GM21825 (cell line): ENCODE measurements around the gene TOE1.
"Not testable (repeated sequence)": the region's sequence is repeated elsewhere in the genome, so short reads cannot be mapped to it uniquely, and the experiment has no call there.

ENCODE experiments used
- ATAC-seq: cut with Tn5 transposase; IDR thresholded peaks from one replicate; pipeline ENCODE4 v1.9.1; 2021; ENCODE audit warnings: mild to moderate bottlenecking, moderate library complexity; ENCODE audit not compliant: unreplicated experiment

The TOE1 gene

DNA sequence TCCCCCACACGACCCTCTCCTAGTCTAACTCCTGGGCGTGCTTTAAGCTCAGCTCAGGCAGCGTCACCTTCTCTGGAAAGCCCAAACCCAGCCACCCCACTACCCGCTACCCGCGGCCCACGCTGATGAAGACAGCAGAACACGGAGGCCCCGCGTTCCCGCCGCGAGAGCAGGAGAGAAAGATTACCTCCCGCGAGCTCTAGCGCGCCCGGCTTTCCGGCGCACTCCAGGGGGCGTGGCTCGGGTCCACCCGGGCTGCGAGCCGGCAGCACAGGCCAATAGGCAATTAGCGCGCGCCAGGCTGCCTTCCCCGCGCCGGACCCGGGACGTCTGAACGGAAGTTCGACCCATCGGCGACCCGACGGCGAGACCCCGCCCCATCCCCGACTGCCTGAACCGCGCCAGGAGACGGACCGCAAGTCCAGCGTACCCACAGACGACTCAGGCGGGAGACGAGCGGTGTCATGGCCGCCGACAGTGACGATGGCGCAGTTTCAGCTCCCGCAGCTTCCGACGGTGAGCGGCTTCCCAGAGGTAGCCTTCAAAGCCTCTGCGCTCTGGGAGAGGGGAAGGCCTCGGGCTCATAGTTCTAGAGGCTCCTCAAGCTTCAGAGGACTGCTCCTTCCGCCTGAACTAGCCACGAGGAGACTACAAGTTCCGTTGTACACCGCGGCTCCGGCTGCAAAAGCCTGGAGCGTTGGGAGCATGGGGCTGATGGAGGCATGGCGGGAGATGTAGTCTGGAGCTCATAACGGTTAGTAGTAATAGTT lies at the start of gene TOE1, which contains the start of gene MUTYH:
TOE1 (plus strand) TSS at position 382 of the 770 bp plus-strand sequence; CDS start at position 465, 83 bp downstream.
MUTYH (minus strand) TSS at position 652 of the 770 bp plus-strand sequence. CDS start 5,935 bp downstream, outside the sequence.
- ATAC-seq, result peak; percentile 78

DNA sequence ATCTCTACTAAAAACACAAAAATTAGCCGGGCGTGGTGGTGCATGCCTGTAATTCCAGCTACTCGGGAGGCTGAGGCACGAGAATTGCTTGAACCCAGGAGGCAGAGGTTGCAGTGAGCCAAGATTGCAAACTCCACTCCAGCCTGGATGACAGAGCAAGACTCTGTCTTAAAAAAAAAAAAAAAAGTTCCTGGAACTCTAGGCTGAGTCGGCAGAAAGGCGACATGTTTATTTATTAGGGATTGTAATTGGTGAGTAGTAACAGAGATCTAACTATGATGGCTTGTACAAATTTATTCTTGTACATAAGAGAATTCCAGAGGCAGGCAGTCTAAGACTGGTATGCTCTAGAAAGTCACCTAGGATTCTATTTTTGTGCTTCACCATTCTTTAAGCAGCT lies 49.0 kb upstream of the TOE1 start:
- not testable (repeated sequence) for ATAC-seq

DNA sequence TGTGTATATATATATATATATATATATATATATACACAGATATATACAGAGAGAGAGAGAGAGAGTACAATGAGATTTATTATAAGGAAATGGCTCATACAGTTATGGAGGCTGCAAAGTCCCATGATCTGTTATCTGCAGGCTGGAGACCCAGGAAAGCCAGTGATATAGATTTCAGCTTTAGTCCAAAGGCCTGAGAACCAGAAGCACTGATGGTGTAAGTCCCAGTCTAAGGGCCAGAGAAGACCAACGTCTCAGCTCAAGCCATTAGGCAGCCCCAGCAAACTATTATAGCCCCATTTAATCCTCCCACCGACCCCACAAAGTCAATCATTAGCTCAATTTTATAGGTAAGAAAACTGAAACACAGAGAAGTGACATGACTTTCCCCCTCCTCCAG lies 48.3 kb upstream of the TOE1 start:
- no peak for ATAC-seq

DNA sequence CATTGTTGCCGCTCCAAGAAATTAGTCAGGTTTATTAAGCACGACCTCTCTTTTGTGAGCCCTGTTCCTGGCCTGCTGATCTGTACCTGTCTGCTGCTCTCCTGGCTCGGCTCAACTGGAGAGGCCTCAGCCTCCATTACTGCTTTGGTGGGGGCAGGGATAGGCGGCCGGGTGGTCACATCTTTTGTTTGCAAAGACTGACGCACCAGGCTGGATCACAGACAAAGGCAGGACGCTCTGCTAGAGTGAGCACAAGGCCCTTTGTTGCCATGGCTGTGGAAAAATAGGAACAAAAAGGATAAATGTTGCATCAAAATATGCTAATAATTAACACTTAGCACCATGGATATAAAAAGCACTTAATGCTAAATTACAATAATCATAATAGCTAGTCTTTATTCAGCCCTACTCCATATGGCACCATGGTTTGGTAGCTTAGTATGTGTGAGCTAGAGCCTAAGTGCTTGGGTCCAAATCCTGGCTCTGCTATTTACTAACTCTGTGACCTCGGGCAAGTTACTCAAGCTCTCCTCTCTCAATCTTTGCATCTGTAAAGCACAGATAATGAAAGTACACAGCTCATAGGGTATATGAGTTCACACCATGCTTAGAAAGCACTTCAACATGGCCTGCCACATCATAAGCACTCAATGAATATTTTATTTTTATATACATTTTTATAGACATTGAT lies 42.2 kb upstream of the TOE1 start:
- no peak for ATAC-seq

DNA sequence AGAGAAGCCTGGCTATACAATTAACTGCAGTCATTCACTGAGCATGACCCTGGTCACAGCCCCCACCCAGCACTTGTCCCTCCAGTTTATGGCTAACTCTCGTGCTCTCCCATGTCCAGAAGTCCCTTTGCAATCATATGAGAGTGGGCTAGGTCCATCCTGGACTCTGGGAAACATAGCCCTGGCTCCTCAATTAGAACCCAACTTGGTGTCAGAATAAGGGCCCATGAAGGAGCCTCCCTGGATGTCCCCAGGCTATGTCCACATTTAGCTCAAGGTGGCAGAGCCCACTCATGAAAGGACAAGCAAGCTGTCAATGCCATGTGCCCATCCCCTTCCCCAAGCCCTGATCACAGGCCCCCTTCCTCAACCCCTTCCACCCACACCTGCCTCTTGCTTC lies 40.7 kb upstream of the TOE1 start:
- ATAC-seq, result no peak

DNA sequence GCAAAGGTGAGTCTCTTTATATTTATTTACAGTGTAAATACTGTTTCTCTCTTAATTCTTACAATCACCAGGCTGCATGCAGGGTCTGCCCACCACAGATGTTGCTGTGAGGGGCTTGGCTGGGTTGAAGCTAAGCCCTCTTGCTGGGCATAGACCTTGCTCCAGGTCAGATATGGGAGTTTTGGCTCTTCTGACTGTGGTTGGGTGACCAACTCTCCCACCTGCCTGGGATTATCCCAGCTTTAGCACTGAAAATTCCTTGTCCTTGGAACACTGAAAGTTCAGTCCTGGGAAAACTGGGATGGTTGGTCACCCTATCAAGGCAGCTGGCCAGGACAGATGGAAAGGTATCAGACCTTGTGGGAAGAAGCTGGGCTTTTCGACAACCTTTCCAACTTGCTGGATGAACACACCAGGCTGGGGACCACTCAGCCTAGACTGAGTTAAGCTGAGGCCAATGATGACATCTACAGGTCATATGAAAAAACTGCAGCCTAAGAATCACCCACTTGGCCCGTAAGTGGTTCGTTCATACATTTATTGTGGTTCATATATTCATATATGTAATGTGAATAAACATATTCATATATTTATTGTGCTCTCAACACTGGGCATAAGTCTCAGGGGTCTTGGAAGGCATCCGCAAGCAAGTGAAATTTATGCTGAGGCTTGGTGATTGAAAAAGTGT lies 39.8 kb upstream of the TOE1 start:
- no peak for ATAC-seq

DNA sequence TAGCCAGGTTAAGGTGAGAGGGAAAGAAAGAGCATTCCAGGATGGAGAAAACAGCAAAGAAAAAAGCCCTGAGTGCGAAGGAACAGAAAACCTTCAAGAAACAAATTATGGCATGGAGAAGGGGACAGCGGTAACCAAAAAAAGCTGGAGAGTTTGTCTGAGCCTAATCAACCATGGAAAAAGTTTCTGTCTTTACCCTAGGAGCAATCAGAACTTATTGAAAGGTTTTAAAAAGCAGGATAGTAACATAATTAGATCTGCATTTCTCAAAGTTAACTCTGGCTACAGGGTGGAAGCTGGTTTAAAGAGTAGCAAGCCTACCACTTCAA lies 39.3 kb upstream of the TOE1 start:
- no peak for ATAC-seq

DNA sequence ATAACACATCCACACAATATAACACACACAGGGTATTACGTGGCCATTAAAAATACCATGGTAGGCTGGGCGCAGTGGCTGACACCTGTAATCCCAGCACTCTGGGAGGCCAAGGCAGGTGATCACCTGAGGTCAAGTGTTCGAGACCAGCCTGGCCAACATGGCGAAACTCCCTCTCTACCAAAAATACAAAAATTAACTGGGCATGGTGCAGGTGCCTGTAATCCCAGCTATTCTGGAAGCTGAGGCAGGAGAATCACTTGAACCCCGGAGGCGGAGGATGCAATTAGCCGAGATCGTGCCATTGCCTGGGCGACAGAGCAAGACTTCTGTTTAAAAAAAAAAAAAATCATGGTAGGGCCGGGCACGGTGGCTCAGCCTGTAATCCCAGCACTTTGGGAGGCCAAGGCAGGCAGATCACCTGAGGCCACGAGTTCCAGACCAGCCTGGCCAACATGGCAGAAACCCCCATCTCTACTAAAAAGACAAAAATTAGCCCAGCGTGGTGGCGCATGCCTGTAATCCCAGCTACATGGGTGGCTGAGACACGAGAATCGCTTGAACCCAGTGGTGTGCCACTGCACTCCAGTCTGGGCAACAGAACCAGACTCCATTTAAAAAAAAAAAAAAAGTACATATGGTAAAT lies 37.3 kb upstream of the TOE1 start:
- ATAC-seq, result no peak

DNA sequence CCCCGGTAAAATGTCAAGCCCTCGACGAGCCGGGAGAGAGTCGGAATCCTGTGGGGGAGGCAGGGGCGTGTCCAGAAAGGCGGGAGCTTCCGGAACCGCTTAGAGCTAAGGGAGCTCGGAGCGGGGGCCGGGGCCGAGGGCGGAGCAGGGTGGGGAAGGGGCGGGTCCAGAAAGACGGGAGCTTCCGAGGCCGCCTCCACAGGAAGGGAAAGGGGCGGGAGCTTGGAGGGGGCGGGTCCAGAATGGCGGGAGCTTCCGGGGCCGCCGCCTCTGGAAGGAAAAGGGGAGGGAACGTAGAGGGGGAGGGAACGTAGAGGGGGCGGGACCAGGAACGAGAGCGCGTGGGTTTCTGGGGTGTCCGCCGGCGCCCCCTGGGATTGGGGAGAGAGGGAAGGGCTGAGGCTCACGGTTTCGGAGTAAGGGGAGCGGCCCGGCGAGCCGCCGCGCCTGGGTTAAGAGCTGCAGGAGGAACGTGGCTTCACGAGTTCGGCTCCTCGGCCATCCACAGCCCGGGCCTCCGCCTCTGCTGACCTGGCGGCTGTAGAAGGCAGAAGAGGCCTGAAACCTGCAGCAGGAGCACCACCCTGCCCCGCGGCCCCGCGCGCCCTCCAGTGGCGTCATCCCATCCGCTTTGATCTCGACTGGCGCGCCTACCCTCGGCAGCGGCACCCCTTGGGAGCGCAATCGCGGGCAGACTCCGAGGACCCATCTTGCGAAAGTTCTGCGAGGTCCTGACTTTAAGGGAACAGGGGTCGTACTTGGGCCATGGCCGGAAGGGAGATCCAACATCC lies 36.3 kb upstream of the TOE1 start:
- peak; percentile 67 for ATAC-seq

DNA sequence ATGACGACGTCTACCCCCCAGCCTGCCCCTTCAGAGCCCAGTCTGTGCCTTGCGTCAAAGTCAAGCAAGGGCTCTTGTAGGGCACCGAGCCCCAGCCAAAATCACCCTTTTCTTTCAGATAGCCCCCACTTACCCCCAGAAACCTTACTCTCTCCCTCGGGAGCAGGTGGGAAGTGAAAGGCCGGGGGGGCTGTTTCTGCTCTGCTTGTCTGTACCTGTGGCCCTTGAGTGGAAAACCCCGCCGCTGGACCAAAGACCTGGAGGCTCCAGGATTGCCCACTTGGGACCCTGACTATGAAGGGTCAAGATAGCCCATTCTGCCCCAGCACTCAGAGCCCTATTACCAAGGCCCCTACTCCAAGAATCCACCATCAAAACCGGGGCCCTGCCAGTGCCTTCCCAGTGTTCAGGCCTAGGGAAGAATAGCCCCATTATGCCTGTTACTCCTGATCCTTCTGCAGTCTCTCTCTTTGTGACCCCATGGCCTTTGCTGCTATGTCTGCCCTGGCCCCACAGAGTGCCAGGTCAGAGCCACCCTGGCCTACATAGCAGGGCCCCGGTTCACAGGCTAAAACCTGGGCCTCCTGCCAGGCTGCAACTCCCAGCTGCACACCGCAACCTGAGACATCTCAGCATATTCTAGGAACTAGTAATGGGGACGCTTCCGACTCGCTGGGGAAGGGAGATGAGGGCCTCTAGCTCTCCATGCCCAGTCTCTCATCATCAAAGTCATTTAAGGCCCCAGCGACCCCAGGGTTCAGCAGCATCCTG lies 35.5 kb upstream of the TOE1 start:
- ATAC-seq, result peak; percentile 17

DNA sequence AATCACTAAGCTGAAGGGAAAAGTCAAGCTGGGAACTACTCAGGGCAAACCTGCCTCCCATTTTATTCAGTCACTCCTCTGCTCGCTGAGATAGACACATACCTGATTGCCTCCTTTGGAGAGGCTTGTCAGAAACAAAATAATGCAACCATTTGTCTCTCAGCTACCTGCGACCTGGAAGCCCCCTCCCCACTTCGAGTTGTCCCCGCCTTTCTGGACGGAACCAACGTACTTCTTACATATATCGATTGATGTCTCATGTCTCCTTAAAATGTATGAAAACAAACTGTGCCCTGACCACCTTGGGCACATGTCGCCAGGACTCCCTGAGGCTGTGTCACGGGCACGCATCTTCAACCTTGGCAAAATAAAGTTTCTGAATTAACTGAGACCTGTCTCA lies 34.7 kb upstream of the TOE1 start:
- no peak for ATAC-seq

DNA sequence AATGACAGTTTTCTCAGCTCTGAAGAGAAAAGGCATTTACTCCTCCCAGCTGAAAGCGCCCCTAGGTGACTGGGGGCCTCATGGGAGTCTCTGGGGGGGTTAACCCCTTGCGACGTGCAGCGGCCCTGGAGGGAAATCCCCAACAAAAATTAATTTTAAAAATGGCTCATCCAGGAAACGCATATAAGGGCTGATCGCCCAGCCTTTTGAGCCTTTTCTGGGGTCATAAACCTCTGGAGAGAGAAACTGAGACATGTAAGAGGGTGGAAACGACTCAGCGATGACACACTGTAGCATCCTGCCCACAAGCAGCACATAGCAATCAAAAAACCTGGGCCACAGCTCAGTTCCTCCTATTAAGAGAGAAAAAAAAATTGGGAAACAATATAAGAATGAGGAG lies 33.7 kb upstream of the TOE1 start:
- no peak for ATAC-seq

DNA sequence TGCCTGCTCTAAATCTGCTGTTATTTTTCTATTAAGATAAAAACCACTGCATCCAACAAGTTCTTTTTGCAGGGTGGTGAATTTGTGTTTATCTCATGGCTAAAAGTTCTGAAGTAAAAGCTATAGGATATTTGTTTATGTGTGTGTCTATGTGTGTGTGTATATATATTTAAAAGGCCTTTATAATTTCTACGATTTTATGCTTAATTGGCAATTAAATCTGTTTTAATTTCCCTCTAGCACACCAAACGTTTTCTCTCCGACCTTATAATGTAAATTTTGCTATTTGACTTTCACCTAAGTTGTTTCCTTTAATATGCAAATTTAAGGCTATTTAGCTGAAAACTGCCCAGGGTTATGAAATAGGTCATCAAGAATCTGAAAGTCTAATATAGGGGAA lies 33.1 kb upstream of the TOE1 start:
- ATAC-seq, result no peak

DNA sequence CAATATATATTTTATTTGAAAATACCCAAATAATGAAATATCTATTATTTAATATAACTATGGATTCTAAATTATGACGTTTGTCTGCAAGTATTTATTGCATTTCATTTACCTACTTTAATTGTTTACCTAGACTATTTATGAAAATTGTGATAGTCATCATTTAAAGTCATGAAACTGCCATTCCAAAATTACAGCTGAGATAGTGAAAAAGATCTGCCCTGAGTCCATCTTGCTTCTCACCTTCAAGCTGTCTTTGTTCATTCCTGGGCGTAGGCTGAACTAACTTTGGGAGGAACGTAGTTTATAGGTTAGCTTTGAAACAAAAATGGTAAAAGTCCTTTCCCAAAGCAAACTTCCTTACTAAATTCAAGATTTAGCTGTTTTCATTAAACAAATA lies 25.7 kb upstream of the TOE1 start:
- no peak for ATAC-seq

DNA sequence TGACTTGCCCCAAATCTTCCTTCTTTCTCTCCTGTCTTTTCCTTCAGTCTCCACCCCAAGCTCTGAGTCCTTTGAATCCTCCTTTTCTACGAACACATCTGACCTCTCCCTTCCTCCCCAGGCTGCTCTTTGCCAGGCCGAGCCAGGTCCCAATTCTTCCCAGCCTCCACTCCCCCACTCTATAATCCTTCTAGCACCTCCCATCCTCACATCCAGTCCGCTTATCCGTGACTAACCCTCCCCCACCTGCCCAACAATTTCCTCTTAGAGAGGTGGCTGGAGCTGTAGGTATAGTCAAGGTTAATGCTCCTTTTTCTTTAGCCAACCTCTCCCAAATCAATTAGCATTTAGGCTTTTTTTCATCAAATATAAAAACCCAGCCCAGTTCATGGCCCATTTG lies 22.8 kb upstream of the TOE1 start:
- ATAC-seq, result no peak

DNA sequence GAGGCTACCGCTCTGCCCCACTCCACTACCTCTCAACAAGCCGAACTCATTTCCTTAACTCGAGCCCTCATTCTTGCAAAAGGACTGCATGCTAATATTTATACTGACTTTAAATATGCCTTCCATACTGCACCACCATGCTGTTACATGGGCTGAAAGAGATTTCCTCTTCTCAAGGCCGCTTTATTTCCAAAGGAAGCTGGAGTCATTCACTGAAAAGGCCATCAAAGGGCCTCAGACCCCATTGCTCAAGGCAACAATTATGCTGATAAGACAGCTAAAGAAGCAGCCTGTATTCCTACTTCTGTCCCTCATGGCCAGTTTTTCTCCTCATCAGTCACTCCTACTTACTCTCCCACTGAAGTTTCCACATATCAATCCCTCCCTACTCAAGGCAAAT lies 20.2 kb upstream of the TOE1 start:
- ATAC-seq, result no peak

DNA sequence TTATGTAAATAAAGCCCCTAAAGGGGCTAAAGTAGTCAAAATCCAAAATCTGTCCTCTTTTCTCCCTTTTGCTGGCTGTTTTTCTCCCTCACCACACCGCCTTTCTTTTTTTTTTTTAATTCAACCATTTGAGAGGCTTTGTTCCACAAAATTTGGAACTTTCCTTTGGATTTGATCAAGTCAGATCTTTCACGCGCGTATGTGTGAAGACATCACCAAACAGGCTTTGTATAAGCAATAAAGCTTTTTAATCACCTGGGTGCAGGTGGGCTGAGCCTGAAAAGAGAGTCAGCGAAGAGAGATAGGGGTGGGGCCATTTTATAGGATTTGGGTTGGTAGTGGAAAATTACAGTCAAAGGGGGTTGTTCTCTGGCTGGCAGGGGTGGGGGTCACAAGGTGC lies 18.5 kb upstream of the TOE1 start:
- ATAC-seq, result no peak

DNA sequence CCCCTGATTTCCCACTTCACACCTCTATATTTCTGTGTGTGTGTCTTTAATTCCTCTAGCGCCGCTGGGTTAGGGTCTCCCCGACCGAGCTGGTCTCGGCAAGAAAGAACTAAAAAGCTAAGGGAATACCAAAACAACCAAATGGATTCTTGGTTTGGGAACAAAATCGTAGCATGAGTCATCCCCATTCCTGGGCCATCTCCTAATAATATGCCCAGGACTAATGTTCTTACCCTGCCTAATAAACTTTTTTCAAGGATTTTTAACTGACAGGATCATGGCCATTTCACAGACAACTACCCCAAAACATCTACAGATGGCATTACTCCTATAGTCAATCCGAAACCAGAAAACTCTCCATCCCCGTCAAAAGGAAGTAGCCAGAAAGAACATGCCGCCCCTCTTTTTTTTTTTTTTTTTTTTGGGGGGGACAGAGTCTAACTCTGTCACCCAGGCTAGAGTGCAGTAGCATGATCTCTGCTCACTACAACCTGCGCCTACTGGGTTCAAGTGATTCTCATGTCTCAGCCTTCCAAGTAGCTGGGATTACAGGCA lies 17.4 kb upstream of the TOE1 start:
- ATAC-seq, result no peak

DNA sequence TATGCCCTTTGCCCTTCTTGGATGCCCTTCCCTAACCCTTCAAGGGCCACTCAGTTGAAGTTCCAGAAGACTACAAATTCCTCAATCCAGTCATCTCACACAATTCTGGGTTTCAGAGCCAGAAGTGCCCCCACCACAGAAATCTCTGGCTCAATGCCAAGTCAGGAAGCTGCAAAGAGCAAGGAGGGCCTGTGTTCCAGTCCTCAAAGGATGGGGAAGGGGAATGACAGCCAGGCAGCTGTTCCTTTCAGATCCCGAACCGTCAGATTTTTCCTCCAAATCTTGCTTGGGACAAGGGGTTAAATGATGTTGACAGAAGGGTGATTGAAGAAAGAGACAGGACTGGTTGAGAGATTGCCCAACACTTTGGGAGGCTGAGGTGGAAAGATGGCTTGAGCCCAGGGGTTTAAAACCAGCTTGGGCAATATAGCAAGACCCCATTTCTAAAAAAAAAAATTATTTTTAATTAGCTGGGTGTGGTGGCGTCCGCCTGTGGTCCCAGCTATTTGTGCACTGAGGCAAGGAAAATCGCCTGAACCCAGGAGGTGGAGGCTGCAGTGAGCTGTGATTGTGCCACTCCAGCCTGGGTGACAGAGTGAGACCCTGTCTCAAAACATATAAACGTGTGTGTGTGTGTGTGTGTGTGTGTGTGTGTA lies 14.0 kb upstream of the TOE1 start:
- ATAC-seq, result no peak
